ENCODE measurements around the gene PIWIL4.

PIWIL4 gene

DNA sequence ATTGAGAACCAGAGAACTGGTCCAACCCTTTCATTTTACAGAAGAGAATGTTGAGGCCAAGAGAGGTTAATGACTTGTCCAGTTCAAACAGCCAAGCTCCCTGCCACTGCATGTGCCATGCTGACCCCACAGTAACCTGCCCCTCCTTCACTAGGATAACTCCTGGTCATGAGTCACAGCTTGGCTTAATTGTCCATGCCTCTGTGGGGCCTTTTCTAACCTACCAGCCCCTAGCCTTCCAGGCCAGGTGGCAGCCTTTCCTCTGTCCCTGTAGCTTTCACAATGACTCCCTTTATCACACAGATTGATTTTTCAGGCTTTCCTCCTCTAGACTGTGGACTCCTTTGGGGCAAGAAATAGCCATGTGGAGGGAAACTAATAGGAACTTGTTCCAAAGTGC, 97.2 kb downstream of the PIWIL4 start:
- no peak for DNase-seq (ENCODE audit: low read depth)

DNA sequence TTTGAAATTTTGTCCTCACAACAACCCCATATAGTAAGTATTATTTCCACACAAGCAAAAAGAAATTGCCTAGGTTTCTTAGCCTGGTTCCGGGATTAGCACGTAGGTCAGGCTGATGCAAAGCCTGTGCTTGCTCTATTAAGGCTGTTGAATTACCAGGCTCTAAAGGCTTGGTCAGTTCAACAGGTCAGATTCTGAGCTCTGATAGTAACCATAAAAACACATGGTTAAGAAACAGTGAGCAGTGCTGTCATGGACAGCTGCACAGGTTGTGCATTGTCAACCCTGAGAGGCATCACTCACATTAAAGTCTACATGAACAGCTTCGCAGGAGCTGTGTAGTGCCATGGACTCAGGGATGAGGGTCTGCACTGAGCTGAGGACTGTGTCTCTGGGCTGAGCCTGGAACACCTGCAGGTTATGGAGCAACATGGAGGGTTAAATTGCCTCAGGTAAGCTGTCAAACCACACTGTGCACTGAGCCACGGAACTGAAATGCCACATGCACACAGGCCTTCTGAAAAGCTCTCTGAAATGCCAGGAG, 98.0 kb downstream of the PIWIL4 start:
- DNase-seq (ENCODE audit: low read depth), result no peak

DNA sequence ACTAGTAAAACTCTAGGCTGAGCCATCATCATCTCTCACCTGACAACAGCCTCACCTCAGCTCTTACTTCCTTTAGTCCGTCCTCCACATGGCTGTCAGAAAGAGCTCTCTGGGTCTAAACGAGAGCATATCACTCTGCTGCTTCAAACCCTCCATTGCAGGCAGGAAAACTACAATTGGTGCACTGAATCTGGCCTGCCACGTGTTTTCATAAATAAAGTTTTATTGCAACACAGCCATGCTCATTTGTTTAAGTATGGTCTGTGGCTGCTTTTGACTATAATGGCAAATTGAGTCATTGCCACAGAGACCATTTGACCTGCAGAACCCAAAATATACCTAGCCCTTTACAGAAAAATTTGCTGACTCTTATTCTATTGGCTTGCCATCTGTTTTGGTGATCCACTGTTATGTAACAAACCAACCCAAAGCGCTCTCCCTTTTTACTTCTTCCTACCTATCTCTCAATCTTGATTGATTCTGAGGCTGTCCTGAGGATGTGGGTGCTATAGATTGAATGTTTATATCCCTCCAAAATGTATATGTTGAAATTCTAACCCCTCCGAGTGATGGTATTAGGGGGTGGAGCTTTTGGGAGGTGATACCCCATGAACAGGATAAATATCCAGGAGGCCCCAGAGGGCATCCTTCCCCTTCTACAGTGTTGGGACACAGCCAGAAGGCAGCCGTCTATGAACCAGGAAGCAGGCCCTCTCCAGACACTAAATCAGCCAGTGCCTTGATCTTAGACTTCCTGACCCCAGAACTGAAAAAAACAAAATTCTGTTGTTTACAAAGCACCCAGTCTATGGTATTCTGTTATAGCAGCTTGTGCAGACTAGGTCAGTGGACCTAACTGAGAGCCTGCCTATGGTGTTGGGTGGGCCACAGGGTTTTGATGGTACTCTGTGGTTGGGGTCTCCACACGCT, 99.9 kb downstream of the PIWIL4 start:
- DNase-seq (ENCODE audit: low read depth), result no peak

DNA sequence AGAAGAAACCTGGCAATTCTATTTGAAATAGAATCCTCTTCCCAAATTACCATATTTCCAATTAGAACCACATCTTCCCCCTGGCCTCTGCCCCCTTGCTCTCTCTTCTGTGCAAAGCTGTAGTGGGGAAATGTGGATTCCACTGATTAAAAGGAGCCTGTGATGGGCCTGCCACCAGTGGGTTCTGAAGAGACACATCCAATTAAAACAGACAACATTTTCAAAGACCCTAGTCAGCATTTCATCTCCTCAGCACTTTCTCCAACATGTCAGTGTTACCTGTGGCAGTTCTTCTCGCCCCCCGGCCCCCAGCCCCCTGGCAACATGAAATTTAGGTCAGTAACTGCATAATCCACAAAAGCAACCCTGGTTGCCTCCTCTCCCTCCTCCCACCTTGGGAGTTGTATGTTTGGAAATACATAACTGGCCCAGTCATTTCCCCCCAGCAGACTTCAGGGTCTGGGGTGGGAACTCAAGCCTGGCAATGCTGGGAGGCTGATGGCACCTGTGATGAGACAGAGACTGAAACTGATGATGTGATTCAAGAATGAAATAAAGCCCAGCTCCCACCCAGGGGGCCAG, 101.1 kb downstream of the PIWIL4 start:
- no peak for DNase-seq (ENCODE audit: low read depth)

DNA sequence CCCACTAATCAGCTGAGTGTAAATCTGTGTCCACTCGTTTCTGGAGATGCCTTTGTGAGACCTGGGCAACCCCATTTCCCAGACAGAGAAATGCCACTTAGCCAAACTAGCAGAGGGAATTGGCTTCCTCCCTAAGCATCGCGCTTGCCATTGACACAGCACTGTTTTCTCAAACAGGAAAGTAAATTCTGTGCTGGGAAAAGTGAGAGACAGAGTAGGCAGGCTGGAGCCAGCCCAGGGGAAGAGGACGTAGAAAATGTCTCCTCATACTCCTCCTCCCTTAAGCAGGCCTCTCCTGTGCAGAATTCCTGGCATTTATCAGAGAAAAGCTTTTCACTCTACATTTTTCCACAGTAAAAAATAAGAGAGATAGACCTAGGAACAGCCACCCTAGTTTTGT, 101.9 kb downstream of the PIWIL4 start:
- DNase-seq (ENCODE audit: low read depth), result no peak
